HG03378 (cell line): ENCODE results near the gene MGAT5B.

Experiments
- ATAC-seq: cut with Tn5 transposase; IDR thresholded peaks from one replicate; pipeline ENCODE4 v1.9.1; 2021; ENCODE audit warnings: mild to moderate bottlenecking, moderate library complexity; ENCODE audit not compliant: unreplicated experiment

Gene MGAT5B

DNA sequence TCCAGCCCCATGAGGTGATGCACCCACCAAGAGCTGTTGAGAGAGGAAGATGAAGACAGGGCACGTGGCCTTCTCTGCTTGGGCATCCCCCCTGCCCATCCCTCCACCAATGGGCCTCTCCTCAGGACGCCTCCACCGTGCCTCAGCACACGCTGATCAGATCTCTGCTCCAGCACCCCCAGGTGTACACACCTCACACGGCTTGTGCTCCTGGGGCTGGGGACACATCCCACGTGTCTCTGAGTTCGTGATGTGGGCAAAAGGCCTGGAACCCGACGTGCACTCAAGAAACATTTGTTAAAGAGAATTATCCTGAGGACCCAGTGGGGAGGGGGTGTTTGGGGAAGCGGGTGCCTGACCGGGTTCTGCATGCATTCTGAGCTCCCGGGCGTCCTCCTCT is 55.3 kb downstream of the MGAT5B start:
- no peak for ATAC-seq

DNA sequence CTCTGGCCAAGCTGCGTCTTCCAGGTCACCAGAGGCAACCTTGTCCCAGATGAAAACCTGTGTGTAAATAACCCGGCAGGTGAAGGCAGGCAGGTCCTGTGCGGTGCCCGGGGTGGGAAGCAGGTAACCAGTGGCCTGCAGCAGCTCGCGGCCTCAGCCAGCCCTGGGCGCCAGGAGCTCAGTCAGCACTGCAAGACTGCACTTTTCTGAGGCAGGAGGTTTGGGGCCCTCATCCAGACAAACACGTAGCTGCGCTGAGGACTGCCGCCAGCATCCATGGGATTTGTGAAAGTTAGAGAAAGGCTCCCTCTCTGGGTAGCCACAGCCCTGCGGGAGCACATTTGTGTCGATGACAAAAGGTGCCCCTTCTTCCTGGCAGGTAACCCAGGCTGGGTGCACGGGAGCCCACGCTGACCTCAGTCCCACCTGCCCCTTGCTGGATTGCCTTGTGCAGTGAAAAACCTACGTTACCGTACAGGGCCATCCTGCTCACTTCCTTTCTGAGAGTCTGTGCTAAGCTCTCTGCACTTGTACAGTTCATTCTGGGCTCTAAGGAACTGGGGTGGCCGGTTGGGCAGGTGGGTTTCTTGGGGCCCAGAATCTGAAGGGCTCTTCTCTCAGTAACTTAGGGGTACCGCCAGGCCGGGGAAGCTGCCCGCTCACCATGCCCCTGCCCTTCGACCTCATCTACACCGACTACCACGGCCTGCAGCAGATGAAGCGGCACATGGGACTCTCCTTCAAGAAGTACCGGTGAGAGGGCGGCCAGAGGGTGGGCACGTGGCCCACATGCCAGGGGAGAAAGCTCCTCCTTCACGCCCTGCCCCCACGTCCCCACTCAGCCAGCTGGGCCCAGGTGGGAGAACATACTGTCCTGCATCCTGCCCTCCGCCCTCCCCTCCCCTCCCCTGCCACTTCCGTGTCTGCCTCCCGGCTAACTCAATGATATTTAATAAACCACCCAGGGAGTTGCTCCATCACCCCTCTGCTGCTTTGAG is 56.4 kb downstream of the MGAT5B start:
- no peak for ATAC-seq

DNA sequence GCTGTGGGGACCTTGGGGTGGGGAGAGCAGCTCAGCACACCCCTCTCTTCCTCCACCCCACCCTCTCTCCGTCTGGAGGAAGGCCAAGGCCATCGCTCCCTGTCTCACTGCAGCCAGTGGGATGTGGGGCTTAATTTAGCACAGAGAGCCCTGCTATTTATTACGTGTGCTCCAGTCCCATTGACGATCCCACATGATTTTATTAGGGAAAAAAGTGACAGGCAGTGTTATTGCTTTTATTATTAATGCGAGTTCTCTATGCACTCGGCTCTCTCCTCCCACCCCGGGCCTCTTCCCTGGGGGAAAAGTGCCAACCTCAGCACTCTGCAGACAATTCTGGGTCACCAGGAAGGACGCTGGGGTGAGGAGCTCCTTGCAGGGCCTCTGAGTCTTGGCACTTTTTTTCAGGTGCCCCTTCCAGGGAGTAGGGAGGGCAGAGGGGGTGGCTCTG is 57.3 kb downstream of the MGAT5B start:
- no peak for ATAC-seq

DNA sequence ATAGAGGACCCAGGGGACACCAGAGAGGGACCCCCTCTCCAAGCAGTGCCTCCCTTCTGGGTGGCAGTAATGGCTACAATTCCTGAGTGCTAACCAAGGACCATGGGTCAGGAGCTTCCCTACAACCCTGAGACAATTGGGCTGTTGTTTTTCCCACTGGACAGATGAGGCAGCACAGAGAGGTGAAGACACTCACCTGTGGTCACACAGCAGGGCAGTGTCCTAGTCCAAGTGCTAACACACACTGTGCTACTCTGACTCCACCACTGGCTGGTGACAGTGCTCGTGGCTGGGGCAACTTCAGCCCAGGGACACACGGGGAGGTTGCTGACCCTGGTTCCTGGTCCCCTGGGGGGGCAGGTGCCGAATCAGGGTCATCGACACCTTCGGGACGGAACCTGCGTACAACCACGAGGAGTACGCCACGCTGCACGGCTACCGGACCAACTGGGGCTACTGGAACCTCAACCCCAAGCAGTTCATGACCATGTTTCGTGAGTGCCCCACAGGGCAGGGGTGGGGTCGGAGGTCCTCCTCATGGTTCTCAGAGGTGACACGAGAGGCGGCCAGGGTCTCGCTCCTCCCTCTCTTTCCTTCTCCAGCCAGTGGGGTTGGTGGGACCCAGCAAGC is 58.1 kb downstream of the MGAT5B start:
- ATAC-seq, result no peak

DNA sequence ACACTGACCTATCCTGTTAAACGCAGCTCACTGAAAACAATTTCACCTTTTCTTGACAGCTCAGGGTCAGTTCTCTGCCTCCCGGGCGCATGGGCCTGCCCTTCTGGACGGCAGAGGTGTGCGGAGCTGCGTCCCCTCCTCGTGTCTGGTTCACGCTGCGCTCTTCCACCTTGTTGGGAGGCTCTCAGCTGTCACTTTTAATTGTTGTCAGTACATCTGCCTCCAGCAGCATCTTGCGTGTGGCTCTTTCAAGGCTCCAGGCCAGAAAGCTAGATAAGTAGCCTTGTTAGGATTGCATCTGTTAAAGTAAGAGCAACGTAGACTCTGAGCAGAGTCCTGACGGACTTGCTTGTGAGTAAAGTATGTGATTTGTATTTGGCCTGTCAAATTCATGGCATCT is 59.4 kb downstream of the MGAT5B start:
- ATAC-seq, result no peak

DNA sequence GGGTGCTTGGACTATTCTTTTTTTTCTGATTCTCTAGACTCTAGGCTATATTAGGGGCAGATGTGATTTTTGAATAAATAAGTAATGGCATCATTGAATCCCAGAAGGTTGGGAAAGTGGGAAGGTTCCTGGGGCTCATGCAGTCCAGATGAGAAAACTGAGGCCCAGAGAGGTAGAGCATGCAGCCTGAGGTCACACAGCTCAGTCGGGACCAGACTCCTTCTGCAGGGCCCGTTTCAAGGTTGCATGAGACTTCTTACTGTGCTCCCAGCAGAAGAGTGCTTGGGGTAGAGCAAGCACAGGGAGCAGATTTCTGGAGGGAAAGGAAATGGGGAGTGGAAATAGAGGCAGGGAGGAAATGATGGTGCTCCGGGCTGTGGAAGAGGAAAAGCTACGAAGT is 59.8 kb downstream of the MGAT5B start:
- ATAC-seq, result no peak

DNA sequence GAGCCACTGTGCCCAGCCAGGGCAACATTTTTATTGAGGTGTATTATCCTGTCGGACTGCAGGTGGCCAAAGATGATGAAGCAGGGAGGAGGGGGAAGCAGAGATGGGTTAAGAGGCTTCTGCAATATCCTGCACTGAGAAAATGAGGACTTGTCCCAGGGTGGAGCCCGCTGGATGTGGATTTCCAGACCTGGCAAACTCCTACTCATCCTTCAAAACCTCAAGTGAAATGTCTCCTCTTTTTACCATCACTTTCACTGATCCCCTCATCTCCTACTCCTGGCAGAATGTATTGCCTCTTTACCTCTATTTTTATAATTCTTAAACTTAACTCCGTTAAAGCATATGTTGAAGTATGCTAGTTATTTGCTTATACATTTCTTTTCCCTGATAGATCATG is 60.9 kb downstream of the MGAT5B start:
- no peak for ATAC-seq

DNA sequence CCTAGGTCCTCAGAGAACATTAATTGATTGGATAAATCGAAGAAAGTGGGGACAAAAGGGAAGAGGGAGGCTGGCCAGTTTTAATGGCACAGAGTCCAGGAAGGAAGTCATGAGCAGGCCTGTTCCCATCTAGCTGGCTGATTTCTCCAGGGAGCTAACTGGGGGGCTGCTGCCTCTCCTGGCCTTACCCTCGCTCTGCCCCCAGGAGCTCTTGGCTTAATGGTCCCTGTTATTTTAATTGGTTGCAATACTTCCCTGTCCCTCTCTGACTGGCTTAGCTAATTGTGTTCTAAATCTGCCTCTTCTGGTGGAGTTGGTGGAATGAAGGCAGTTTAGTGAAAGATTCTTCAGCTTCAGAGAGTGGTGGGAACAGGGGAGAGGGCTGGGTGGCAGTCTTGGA is 61.4 kb downstream of the MGAT5B start:
- no peak for ATAC-seq

DNA sequence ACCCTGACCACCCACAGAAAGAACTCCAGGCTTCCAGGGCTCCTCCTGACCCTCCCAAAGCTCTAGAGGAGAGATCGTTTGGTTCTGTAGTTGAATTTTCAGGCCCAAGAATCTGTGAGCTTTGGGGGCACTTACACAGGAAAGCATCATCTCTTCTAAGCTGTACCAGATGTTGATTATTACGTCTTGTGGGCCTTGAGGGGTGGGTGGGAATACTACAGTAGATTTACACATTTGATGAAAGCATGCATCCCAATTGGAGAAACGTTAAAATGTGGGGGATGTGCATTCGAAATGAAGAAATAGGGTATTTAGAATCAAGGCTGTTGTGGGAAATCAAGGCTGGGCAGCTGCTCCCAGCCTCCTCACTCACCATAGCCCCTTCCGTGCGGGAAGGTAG is 61.9 kb downstream of the MGAT5B start:
- no peak for ATAC-seq

DNA sequence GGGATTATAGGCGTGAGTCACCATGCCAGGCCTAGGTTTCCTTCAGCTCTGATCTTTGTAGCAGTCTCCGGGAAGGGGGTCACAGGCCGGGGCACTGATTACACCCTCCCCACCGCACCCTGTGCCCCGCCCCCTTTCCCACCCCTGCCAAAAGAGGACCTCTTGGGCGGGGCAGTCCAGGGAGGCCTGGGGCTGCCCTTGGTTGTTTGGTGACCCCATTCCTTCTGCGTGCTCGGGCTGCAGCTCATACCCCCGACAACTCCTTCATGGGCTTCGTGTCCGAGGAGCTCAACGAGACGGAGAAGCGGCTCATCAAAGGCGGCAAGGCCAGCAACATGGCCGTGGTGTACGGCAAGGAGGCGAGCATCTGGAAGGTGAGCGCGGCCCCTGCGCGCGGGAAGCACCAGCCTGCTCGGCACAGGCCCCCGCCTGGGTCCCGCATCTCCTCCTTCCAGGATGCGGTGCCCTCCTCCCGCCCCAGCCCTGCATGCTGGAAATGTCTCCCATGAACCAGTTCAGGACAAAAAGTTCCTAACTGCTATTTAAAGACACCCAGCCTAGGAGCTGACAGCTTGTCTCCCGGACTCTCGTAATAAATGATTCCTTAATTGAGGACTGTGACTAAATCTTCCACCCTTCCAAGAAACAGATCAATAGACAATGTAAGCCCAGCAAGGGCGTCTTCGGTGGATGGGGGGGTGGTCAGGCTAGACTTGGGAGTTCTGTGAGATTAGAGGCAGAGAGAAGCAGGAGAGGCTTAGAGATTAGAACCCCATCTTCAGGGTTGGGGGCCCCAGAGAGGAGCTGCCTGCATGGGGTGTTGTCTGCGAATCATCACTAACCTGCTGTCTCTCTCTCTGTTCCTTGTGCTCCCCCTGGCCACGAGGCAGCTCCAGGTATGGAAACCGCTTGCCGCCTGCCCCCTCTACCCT is 64.5 kb downstream of the MGAT5B start:
- no peak for ATAC-seq

DNA sequence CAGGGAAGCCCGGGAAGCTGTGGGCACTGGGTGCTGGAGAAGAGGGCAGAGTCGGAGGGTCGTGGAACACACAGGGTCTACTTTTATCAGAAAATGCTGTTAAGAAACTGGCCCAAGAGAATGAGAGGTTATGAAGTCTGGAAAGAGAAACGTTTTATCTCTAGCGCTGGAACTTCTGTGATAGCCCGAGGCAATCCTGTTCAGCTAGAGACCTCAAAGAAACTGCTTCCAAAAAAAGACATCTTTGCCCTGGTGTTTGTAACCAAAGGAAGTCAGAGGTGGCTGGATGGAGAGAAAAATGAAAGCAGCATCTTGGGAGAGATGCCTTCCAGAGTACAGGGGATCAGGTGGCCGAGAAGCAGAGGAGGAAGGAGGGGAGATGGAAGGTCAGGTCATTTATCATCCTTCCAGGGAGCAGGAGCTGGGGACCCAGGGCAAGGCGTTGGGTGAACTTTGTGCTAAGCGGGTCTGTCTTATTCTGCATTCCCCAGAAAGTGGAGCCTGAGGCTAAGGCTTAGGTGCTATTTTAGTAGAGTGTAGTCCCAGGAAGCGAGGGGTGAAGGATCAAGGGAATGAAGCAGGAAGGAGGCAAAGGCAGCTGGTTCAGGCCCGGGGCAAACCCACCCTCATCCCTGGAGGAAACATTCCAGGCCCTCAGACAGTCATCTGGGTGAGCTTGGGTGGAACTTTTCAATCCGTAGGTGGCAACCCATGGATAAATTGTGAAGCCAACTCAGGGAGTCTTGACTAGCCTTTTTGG is 66.5 kb downstream of the MGAT5B start:
- no peak for ATAC-seq

DNA sequence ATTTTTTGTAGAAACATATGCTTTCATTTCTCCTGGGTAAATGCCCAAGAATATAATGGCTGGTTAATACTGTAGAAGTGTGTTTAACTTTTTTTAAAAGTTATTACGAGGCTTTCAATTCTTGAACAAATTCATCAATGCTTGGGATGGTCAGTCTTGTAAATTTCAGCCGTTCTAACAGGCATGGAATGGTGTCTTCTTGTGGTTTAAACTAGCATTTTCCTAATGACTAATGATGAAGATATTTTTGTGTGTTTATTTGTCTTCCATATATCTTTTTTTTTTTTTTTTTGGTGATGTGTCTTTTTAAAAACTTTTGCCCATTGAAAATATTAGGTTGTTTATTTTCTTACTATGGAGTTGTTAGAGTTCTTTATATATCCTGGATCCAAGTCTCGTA is 67.1 kb downstream of the MGAT5B start:
- no peak for ATAC-seq

DNA sequence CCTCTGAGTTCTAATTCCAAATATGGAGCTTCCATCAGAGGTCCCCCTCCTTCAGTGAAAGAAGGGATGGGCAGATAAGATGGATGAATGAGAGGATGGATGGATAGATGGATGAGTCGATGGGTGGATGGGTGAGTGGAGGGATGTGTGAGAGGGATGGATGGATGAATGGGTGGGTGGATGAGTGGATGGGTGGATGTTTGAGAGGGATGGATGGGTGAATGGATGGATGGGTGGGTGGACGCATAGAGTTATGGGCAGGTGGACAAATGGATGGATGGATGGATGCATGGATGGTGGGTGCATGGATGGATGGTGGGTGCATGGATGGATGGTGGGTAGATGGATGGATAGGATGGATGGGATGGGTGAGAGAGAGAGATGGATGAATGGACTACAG is 69.0 kb downstream of the MGAT5B start:
- ATAC-seq, result no peak

DNA sequence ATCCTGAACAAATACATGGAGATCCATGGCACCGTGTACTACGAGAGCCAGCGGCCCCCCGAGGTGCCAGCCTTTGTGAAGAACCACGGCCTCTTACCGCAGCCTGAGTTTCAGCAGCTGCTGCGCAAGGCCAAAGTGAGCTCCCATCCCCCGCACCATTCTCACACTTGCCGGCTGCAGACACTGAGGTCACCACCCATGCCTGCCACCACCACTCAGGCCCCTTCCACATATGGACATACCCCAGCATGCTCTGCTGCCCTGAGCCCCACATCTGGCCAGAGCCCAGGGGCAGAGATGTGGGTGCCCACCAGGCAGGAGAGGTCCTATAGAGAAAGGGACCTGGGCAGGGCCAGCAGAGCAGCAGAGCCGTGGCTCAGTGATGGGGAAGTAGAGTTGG is 69.8 kb downstream of the MGAT5B start:
- ATAC-seq, result no peak

DNA sequence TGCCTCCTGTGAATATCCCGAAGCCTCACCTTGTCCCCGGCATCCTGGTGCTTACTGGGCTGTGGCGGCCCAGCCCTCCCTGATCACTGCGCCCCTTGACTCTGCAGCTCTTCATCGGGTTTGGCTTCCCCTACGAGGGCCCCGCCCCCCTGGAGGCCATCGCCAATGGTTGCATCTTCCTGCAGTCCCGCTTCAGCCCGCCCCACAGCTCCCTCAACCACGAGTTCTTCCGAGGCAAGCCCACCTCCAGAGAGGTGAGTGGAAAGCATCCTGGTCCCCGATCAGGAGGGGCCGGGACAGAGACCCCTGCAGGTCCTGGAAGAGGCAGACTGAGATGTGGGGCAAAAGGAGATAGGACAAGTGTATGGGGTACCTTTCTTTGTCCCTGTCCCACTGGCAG is 72.1 kb downstream of the MGAT5B start:
- ATAC-seq, result no peak

DNA sequence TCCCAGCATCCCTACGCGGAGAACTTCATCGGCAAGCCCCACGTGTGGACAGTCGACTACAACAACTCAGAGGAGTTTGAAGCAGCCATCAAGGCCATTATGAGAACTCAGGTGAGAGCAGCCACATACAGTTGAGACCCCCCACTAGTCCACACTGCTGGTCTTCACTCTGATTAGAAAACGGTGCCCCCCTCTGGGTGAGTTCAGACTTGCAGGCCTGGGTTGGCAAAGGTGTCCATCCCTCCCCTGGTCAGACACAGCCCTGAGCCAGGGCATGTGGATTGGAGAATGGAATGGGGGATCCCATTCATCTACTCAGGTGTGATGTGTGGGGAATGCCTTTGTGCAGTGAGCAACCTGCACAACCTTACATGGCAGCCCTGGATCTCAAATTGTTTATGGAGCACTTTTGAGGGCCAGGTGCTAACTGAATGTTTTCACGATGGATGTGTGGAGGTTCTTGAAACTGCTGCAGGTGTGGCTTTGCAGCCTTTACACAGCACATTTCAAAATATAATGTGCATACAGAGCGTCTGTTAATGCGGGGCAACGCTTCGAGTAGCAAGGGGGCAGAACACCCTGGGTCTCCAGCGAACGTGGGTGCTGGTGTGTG is 72.6 kb downstream of the MGAT5B start:
- ATAC-seq, result no peak

DNA sequence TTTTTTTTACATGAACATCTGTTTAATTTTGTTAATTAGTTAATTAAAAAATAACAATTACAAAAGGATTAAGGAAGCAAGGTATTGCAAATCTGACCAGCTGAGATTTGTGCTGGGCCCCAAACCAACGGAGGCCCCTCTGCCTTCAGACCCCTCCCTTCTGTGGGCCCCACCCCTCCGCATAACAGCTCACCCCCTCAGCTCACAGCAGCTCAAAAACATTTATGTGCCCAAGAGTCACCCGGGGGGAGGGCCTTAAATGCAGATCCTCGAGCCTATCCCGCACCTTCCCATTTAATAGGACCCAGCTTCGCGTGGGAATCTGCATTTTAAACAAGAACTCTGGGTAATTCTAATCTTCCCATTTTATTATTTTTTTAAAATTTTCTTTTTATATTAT is 75.0 kb downstream of the MGAT5B start:
- ATAC-seq, result no peak

DNA sequence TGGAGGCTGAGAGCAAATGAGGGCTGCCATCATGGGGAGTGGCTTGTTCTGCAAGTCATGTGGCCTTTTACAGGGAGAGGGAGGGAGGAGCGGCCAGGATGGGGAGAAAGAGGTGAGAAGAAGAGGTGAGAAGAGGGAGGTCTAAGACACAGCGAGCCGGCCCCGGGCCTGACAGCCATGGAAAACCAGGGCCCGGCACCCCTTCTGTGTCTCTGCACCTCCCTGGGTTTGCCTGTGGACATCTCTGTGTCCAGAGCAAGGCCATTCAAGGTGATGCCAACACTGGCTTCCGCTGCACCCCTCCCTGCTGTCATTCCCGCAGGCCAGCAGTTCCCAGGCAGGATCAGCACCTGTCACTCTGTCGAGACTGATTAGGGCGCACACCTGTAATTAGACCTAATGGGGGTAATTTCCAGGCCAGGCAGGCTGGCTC is 75.6 kb downstream of the MGAT5B start:
- no peak for ATAC-seq

DNA sequence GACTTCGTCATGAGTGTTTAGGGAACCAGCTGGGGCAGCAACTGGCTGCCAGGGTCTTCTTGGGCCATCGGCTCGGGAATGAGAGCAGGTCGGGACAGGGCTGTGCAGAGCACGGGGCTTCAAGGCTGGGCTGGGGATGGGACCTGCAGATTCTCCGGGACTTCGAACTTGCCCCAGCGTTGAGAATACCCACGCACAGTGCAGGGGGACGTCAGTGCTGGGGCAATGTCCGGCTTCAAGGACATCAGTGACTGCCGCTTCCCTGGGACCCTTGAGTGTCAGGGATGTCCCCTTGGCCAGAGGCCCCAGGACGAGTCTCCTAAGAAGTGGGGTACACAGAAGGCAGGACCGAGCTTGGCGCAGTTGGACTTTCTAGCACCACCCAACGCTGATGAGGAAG is 76.3 kb downstream of the MGAT5B start:
- no peak for ATAC-seq
